Stimulated activated naive CD8-positive, alpha-beta T cell treated with anti-CD3 and anti-CD28 coated beads, Interleukin-15, Interleukin-2, amounts not matched to agents 100 ng/mL and 50 ng/mL, for 24 hours (primary cell): Measurements from ENCODE around the gene WSCD2.

Source experiments
- H3K27ac Mint-ChIP-seq: one replicate; pipeline ENCODE4 v1.8.0; 2021; ENCODE audit warnings: mild to moderate bottlenecking, mixed read lengths
- H3K27me3 Mint-ChIP-seq: one replicate; pipeline ENCODE4 v1.8.0; 2021; ENCODE audit warnings: mixed read lengths
- H3K36me3 Mint-ChIP-seq: one replicate; pipeline ENCODE4 v1.8.0; 2021; ENCODE audit warnings: low read depth, mixed read lengths
- H3K4me1 Mint-ChIP-seq: one replicate; pipeline ENCODE4 v1.8.0; 2021; ENCODE audit warnings: low read depth, mixed read lengths
- H3K4me3 Mint-ChIP-seq: one replicate; pipeline ENCODE4 v1.8.0; 2021; ENCODE audit warnings: mild to moderate bottlenecking, mixed read lengths
- H3K9me3 Mint-ChIP-seq: one replicate; pipeline ENCODE4 v1.8.0; 2021; ENCODE audit warnings: mixed read lengths

The WSCD2 gene

DNA sequence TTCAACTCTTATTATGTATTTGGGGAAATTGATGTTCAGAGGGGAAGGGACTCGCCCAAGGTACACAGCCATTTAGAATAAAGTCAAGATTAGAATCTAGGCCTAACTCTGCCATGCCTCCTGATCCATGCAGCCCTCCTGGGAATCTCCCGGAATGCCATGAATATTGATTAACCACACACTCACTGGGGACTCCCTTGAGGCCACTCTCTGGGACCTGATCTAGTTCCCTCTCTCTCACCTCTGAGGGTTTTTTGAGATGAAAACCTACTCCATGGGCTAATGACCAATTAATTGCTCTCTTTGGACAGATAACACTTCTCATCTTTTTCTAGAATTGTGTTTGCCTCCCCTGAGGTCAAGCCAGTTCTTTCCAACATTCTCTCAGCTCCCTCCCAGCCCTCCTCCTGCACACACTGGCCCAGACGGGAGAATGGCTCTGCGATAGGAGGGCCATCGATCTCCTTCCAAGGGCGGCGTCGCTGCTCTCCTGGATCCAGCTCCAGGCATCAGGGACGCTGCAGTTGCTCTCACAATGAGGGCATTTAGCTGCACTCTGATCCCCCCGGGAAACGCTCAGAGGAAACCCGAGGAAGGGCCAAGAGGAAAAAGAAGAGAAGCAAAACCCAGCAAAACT, 22.6 kb downstream of the WSCD2 start:
- Mint-ChIP-seq H3K9me3 (no peaks in the 10 kb centered on the region), H3K4me3 (no peak overlapping the region), H3K4me1 (no peaks in the 10 kb centered on the region), H3K27ac (no peak overlapping the region), H3K36me3 (no peaks in the 10 kb centered on the region), H3K27me3 (peaks cover 25% of the 10 kb centered on the region)

DNA sequence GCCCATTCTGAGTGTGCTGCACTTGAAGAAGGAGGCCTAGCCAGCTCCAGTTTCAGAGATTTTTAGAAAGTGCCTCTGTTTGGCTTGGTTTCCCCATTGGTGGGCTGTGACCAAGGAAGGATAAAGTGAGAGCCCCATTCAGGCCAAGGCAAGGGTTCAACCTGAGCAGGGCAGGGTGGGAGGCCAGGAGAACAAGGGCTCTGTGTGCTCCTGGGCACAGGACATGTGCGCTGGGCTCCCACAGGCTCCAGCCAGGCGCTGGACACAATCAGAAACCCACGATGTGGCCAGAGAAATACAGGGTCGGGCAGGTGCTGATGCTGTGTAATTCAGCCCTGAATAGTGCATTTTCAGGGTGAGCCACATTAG, 23.1 kb downstream of the WSCD2 start:
- Mint-ChIP-seq H3K9me3 (no peaks in the 10 kb centered on the region), H3K4me3 (no peak overlapping the region), H3K4me1 (no peaks in the 10 kb centered on the region), H3K36me3 (no peaks in the 10 kb centered on the region), H3K27ac (no peak overlapping the region), H3K27me3 (peaks cover 22% of the 10 kb centered on the region)

DNA sequence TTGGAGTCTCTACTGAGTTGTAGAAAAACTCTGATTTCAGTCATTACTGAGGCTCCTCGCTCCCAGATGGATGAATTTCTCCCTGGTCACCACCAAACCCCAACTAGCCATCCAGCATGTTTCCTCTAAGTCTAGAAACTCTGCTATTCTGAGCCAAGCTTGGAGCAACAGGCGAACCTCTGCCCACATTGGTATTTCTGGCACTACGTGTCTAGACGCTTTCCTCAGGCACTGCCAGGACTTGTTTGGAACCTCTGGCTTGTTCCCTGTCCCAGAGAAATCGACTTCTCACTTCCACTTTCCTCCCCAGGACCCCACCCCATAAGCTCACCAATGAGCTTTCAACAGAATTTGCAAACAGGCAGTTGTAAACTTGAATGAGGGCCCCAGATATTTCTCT, 27.6 kb downstream of the WSCD2 start:
- peaks cover 18% of the 10 kb centered on the region for H3K27me3 Mint-ChIP-seq
- no peaks in the 10 kb centered on the region for H3K9me3 Mint-ChIP-seq
- no peak overlapping the region for H3K4me3 Mint-ChIP-seq
- H3K27ac Mint-ChIP-seq = no peak overlapping the region
- H3K4me1 Mint-ChIP-seq = no peaks in the 10 kb centered on the region
- no peaks in the 10 kb centered on the region for H3K36me3 Mint-ChIP-seq

DNA sequence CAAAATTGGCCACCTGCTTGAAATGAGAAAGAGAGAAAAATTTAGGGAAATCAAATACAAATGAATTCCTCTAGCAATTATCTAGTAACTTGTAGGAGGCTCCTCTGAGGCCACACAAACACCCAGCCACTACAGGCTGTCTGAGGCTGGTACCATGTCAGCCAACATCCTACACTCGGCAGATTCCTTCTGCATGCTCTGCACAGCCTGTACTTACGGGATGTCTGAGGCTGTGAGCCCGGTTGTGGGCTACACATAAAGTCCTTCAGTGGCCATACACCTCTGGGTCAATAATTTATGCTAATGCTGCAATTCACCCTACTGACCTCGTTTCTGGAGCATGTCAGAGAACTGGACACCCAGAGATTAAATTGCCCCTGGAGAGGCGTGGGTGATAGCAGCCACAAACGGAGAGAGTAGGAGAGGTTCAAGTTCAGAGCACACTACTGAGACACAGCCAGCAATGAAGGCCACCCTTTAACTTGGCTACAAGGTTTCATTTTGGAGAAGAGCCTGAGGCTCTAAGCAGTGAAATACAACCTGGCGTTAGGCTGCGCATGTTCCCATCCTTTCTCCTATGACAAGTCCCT, 28.9 kb downstream of the WSCD2 start:
- Mint-ChIP-seq H3K4me1 (no peaks in the 10 kb centered on the region), H3K4me3 (no peak overlapping the region), H3K27ac (no peak overlapping the region), H3K36me3 (no peaks in the 10 kb centered on the region), H3K9me3 (no peaks in the 10 kb centered on the region), H3K27me3 (peaks cover 14% of the 10 kb centered on the region)

DNA sequence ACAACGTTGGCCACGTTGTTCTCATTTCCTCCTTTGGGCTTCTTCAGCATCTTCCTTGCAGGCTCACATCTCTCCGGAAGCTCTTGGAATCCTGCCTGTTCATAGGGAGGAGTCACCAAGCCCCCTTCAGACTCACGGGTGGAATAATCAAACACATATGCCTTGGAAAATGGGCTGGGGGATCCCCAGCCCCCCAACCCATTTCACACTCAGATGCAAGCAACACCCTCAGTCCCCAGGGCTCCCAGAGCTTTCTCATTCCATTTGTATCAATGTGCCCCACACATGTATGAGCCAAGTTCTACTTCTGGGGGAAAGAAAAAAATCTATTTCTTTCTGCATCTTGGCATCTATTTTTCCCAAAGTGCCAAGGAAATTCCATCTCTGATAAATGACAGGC, 33.1 kb downstream of the WSCD2 start:
- Mint-ChIP-seq H3K27me3 (peaks cover 16% of the 10 kb centered on the region), H3K9me3 (no peaks in the 10 kb centered on the region), H3K4me3 (no peak overlapping the region), H3K4me1 (no peaks in the 10 kb centered on the region), H3K36me3 (no peaks in the 10 kb centered on the region), H3K27ac (no peak overlapping the region)

DNA sequence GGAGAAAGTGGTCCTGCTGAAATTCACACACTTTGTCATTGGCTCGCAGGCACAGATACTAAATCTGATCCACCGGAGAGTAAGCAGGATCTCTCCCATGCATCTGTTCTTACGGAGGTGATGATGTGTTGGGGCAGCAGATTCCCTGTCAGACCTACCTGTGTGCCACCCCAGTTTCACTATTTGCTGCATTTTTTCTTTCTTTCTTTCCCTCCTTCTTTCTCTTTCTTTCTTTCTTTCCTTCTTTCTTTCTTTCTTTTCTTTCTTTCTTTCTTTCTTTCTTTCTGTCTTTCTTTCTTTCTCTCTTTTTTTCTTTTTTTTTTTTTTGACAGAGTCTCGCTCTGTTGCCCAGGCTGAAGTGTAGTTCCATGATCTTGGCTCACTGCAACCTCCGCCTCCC, 37.4 kb downstream of the WSCD2 start:
- no peaks in the 10 kb centered on the region for H3K9me3 Mint-ChIP-seq
- H3K27me3 Mint-ChIP-seq = peaks cover 27% of the 10 kb centered on the region
- H3K27ac Mint-ChIP-seq = no peak overlapping the region

DNA sequence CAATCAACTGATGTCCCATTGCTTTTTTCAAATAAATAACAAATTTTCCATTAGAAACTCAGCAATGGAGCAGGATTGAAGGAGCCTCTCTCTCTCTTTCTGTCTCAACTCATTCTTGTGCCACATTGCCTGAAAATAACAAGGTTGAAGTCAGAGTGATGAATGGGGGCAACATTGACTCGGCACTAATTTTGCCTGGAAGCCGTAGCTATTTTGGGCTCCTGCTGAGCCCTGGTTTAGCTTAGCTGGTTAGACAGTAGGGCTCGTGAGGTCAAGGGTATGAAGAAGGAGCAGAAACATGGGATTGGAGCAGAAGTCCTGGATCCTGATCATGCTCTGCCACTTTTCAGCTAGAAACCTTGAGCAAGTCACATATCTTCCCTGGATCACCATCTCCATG, 38.9 kb downstream of the WSCD2 start:
- Mint-ChIP-seq H3K27me3 (peaks cover 27% of the 10 kb centered on the region), H3K9me3 (no peaks in the 10 kb centered on the region), H3K27ac (no peak overlapping the region), H3K4me1 (no peaks in the 10 kb centered on the region), H3K36me3 (no peaks in the 10 kb centered on the region), H3K4me3 (no peak overlapping the region)

More for the DNA sequence above, 37.4 kb downstream of the WSCD2 start:
- H3K4me3 Mint-ChIP-seq = no peak overlapping the region
- H3K36me3 Mint-ChIP-seq = no peaks in the 10 kb centered on the region
- H3K4me1 Mint-ChIP-seq = no peaks in the 10 kb centered on the region

DNA sequence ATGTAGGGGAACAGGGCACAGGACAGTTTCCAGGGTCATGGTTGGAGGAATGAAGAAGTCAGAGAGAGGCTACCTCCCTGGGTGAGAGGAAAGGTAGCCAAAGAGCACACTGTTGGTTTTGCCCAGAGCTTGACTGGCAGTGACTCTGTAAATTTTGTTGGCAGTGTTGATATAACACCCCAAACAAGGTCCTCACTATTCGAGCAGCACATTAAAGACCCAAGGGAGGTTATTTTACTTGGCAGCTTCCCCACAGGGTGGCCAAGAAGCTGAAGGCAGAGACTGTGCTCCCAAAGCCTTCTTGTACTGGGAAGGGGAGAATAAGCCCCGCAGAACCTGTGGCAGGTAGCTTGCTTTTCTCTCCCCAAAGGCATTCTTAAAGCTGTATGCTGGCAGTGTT, 40.6 kb downstream of the WSCD2 start:
- Mint-ChIP-seq H3K36me3 (no peaks in the 10 kb centered on the region), H3K27ac (no peak overlapping the region)

DNA sequence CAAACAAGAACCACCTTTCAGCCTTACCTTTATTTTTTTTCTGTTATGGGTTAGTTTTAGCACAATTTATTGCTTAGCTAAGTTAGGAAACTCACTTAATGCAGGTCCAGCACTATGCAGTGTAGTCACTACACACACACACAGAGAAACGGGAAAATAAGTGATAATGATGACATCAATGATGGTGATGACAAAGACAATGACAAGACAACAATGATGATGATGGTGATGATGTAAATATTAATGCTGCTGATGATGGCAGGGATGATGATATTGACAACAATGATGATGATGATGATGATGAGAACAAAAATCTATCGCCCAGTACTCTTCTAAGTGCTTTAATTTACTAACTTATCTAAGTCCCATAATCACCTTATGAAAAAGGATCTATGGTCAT, 41.1 kb downstream of the WSCD2 start:
- Mint-ChIP-seq H3K27me3 (peaks cover 24% of the 10 kb centered on the region), H3K9me3 (no peaks in the 10 kb centered on the region), H3K4me1 (no peaks in the 10 kb centered on the region), H3K27ac (no peak overlapping the region), H3K36me3 (no peaks in the 10 kb centered on the region), H3K4me3 (no peak overlapping the region)

More for the DNA sequence above, 40.6 kb downstream of the WSCD2 start:
- no peaks in the 10 kb centered on the region for H3K9me3 Mint-ChIP-seq
- H3K4me3 Mint-ChIP-seq = no peak overlapping the region
- H3K27me3 Mint-ChIP-seq = peaks cover 24% of the 10 kb centered on the region
- H3K4me1 Mint-ChIP-seq = no peaks in the 10 kb centered on the region

DNA sequence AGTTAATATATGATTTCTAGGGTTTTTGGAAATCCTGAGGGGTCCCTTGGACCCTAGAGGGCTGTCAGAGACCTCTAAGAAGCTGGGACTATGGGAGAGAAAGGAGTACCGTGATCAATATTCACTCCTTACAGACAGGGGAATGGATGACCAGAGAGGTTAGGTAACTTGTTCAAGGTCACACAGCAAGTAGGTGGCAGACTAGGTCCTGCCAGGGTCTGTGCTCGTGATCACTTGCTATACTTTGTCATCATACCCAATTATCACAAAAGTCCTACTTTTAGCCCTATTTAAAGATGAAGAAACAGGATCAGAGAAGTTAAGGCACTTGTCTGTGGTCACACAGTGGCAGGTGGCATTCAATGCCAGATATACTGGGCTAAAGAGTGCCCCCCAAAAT, 42.9 kb downstream of the WSCD2 start:
- no peak overlapping the region for H3K27ac Mint-ChIP-seq
- peaks cover 19% of the 10 kb centered on the region for H3K27me3 Mint-ChIP-seq
- no peaks in the 10 kb centered on the region for H3K36me3 Mint-ChIP-seq
- no peaks in the 10 kb centered on the region for H3K4me1 Mint-ChIP-seq
- H3K4me3 Mint-ChIP-seq = no peak overlapping the region
- no peaks in the 10 kb centered on the region for H3K9me3 Mint-ChIP-seq

DNA sequence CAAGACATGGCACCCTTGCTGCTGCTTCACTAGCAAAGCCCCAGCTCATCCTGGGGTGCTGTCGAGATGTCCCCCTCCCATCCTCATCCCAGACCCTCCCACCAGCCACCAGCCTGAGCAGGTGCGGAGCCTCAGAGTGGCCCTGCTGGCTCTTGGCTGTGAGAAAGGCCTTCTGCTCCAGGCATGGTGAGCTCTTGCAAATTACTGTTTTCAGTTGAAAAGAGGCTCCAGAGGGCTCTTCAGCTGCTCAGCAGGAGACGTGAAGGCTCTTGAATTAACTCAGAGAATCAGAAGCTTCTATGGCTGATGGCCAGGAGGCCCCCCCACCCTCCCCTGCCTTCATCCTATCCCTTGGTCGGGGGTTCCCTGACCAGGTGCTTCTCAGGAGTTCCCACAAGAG, 44.1 kb downstream of the WSCD2 start:
- Mint-ChIP-seq H3K4me1 (no peaks in the 10 kb centered on the region), H3K36me3 (no peaks in the 10 kb centered on the region), H3K4me3 (no peak overlapping the region), H3K27ac (no peak overlapping the region), H3K27me3 (peaks cover 11% of the 10 kb centered on the region), H3K9me3 (no peaks in the 10 kb centered on the region)

DNA sequence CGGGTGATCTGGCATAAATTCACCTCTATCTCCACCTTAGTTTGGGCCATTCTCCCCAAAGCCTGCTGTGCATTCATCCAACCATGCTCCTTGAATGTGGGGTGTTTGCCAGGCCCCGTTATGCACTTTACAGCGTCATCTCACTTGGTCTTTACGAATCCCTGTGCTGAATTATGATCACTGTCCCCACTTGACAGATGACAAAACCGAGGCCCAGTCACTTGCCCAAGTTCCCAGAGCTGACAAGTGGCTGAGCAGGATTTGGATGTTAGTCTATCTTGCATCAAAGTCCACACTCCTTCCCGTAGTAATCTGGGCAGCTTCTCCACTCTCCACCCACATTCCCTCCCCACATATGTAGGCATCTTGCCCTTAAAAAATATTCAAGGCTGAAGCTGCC, 44.8 kb downstream of the WSCD2 start:
- Mint-ChIP-seq H3K27ac (no peak overlapping the region), H3K27me3 (peaks cover 5% of the 10 kb centered on the region), H3K4me3 (no peak overlapping the region), H3K36me3 (no peaks in the 10 kb centered on the region), H3K4me1 (no peaks in the 10 kb centered on the region), H3K9me3 (no peaks in the 10 kb centered on the region)

DNA sequence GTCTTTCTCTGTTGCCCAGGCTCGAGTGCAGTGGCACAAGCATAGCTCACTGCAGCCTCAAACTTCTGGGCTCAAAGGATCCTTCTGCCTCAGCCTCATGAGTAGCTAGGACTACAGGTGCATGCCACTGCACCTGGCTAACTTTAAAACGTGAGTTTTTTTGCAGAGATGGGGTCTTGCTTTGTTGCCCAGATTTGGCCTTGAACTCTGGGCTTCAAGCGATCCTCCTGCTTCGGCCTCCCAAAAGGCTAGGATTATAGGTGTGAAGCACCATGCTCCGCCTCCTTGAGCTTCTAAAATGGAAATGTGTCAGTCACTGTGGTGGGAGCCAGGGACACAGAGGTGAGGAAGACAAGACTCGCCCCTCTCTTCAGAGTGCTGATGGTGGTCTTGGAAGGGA, 45.6 kb downstream of the WSCD2 start:
- no peaks in the 10 kb centered on the region for H3K36me3 Mint-ChIP-seq
- no peak overlapping the region for H3K4me3 Mint-ChIP-seq
- no peak overlapping the region for H3K27ac Mint-ChIP-seq
- H3K9me3 Mint-ChIP-seq = no peaks in the 10 kb centered on the region
- H3K4me1 Mint-ChIP-seq = no peaks in the 10 kb centered on the region
- peaks cover under 1% of the 10 kb centered on the region for H3K27me3 Mint-ChIP-seq

DNA sequence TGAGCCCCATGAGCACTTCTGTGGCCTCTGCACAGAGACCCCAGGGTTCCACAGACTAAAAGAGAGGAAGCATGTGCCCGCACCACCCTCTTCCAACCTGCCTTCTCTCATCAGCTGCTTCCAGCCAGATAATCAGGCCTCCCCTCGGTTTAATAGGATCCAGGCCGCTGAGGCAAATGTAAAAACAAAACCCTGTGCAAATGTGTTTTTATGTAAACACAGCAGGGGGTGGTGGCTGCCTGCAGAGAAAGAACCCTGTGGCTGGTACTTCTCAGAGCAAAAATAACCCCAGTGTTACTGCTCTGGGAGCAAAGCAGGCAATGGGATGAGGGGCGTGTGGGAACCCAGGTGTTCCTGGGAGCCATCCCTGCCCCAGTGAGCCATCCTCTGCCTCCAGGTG, 46.2 kb downstream of the WSCD2 start:
- no peak overlapping the region for H3K27ac Mint-ChIP-seq
- H3K36me3 Mint-ChIP-seq = no peaks in the 10 kb centered on the region
- no peaks in the 10 kb centered on the region for H3K27me3 Mint-ChIP-seq
- H3K9me3 Mint-ChIP-seq = no peaks in the 10 kb centered on the region
- no peak overlapping the region for H3K4me3 Mint-ChIP-seq
- no peaks in the 10 kb centered on the region for H3K4me1 Mint-ChIP-seq

DNA sequence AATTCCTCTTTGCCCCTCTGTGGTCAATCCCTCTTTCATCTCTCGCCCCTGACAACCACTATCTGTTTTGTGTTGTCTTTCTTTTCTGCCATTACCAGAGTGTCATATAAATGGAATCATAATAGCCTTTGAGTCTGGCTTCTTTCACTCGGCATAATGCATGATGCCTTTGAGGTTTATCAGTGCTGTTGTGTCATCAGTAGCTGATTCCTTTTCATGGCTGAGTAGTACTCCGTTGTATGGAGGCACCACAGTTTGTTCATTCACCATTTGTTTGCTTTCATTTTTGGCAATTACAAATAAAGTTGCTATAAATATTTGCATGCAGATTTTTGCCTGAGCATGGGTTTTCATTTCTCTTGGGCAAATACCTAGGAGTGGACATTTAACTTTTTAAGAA, 47.2 kb downstream of the WSCD2 start:
- Mint-ChIP-seq H3K4me3 (no peak overlapping the region), H3K36me3 (no peaks in the 10 kb centered on the region), H3K9me3 (no peaks in the 10 kb centered on the region), H3K4me1 (no peaks in the 10 kb centered on the region), H3K27ac (no peak overlapping the region), H3K27me3 (no peaks in the 10 kb centered on the region)

DNA sequence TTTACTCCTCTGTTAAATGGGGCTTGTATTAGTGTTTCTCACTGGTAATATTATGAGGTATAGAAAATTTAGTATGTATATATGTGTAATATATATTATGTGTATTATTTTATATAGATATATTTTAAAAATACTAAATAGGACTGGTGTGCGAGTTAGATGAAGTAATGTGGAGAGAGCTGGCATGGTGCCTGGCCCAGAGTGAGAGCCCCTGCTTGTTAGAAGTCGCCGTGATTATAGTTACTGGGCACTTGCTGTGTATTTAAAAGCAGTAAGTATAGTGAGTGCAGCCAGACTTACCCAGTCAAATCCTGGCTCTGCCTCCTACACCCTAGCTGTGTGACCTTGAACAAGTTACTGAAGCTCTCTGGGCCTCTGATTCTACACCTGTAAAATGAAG, 48.0 kb downstream of the WSCD2 start:
- Mint-ChIP-seq H3K27me3 (no peaks in the 10 kb centered on the region), H3K36me3 (no peaks in the 10 kb centered on the region), H3K4me1 (no peaks in the 10 kb centered on the region), H3K27ac (no peak overlapping the region), H3K9me3 (no peaks in the 10 kb centered on the region), H3K4me3 (no peak overlapping the region)
